Endothelial cell of umbilical vein (primary cell): ENCODE data around the gene C13orf46. TPM values are rescaled to one million over a fixed set of nuclear protein-coding genes. Genes with fewer than 3 reads are reported as not detected.

ENCODE experiments used
- BruUV-seq: library from RNA; stranded (reverse); fragments of 400-500 nt; replicated peaks from 2 replicates; lab custom pipeline; 2021; lab: Mats Ljungman, UMichigan
- CTCF ChIA-PET: fragments of 300-600, 350-600 bp; sonication (Branson Sonifier 250); formaldehyde crosslinking; loops from one replicate; lab custom pipeline; 2021; ENCODE audit warnings: antibody characterized with exemption, inconsistent platforms; lab: Charles Lee
- POLR2A ChIA-PET: fragments of 300-600, 350-600 bp; sonication (Branson Sonifier 250); formaldehyde crosslinking; loops from one replicate; lab custom pipeline; 2021; ENCODE audit warnings: antibody characterized with exemption, inconsistent platforms; lab: Charles Lee
- DNase-seq: peaks from one replicate; pipeline ENCODE4 v3.0.0-alpha.2; 2011; ENCODE audit warnings: low read depth, low spot score
- FAIRE-seq: peaks from 2 replicates; lab custom pipeline; 2011; peaks lifted over from hg19 to GRCh38; lab: Jason Lieb, UNC
- H2AFZ ChIP-seq: 2 replicates; pipeline ENCODE4 v1.6.0; 2012; ENCODE audit warnings: low read depth, low read length, control low read depth, inconsistent platforms
- H3K27ac ChIP-seq: 2 replicates; pipeline ENCODE4 v1.5.1; 2011; ENCODE audit warnings: low read depth, mild to moderate bottlenecking, control low read depth, low read length, moderate library complexity; ENCODE audit not compliant: insufficient read depth
- H3K27me3 ChIP-seq, 2 experiments: 2 replicates each; pipeline versions ENCODE4 v1.6.0 to v1.6.1; 2011; ENCODE audit warnings: low read length in 2 of 2, mixed read lengths in 1 of 2; ENCODE audit not compliant: control insufficient read depth in 2 of 2, insufficient read depth in 2 of 2
- H3K36me3 ChIP-seq, 2 experiments: 2 replicates in 1 of 2; 3 replicates in 1 of 2; pipeline ENCODE4 v1.5.1; 2011; ENCODE audit warnings: low read length in 2 of 2, mild to moderate bottlenecking in 1 of 2, moderate library complexity in 1 of 2; ENCODE audit not compliant: control insufficient read depth in 2 of 2, insufficient read depth in 2 of 2; ENCODE audit errors: extremely low read depth in 1 of 2
- H3K4me1 ChIP-seq: 3 replicates; pipeline ENCODE4 v1.5.1; 2011; ENCODE audit warnings: mild to moderate bottlenecking, low read length; ENCODE audit not compliant: control insufficient read depth, insufficient read depth; ENCODE audit errors: extremely low read depth
- H3K4me2 ChIP-seq: 2 replicates; pipeline ENCODE4 v1.6.1; 2011; ENCODE audit warnings: low read length, control low read depth, mixed read lengths; ENCODE audit not compliant: insufficient read depth
- H3K4me3 ChIP-seq, 3 experiments: fragments of 200-600 bp in 1 of 3; sonication (generic), shearing (Covaris generic) in 1 of 3; replicated peaks in 1 of 3; 2 replicates each; pipeline ENCODE4 v1.5.1; 2011 to 2016; ENCODE audit warnings: control low read depth in 3 of 3, low read length in 3 of 3, mild to moderate bottlenecking in 2 of 3, inconsistent platforms in 1 of 3, low read depth in 1 of 3, moderate library complexity in 1 of 3; ENCODE audit not compliant: insufficient read depth in 1 of 3
- H3K79me2 ChIP-seq: 2 replicates; pipeline ENCODE4 v1.6.0; 2012; ENCODE audit warnings: low read length, inconsistent platforms; ENCODE audit not compliant: control insufficient read depth, insufficient read depth
- H3K9ac ChIP-seq: replicated peaks from 2 replicates; pipeline ENCODE3; 2011; ENCODE audit warnings: low read length, control low read depth; ENCODE audit not compliant: insufficient read depth; ENCODE audit errors: extremely low read depth
- H3K9me1 ChIP-seq: replicated peaks from 3 replicates; pipeline ENCODE4 v1.6.0; 2011; ENCODE audit warnings: mild to moderate bottlenecking, low read length; ENCODE audit not compliant: control insufficient read depth, insufficient read depth; ENCODE audit errors: extremely low read depth
- H3K9me3 ChIP-seq: replicated peaks from 2 replicates; pipeline ENCODE4 v1.5.1; 2012; ENCODE audit warnings: low read length, inconsistent platforms; ENCODE audit not compliant: control insufficient read depth, insufficient read depth
- H4K20me1 ChIP-seq: replicated peaks from 2 replicates; pipeline ENCODE3; 2011; ENCODE audit warnings: mild to moderate bottlenecking, low read length; ENCODE audit not compliant: control insufficient read depth, insufficient read depth; ENCODE audit errors: extremely low read depth
- EZH2 ChIP-seq: IDR thresholded peaks from 2 replicates; pipeline ENCODE4 v1.6.1; 2012; ENCODE audit warnings: borderline replicate concordance, low read depth, mild to moderate bottlenecking, moderate library complexity, low read length, inconsistent platforms; ENCODE audit not compliant: severe bottlenecking
- FOS ChIP-seq: IDR thresholded peaks from 2 replicates; pipeline ENCODE4 v1.6.1; 2011; ENCODE audit warnings: mild to moderate bottlenecking, low read length, moderate library complexity, borderline replicate concordance; ENCODE audit not compliant: insufficient read depth
- GATA2 ChIP-seq: IDR thresholded peaks from 2 replicates; pipeline ENCODE4 v1.7.0; 2011; ENCODE audit warnings: low read depth, mild to moderate bottlenecking, moderate library complexity, mixed read lengths, low read length; ENCODE audit not compliant: insufficient read length, insufficient read depth
- JUN ChIP-seq: IDR thresholded peaks from 2 replicates; pipeline ENCODE4 v1.6.1; 2011; ENCODE audit warnings: borderline replicate concordance, low read depth; ENCODE audit not compliant: insufficient read length, insufficient read depth
- MAX ChIP-seq: IDR thresholded peaks from 2 replicates; pipeline ENCODE4 v1.6.1; 2011; ENCODE audit not compliant: insufficient read depth, insufficient read length
- MYC ChIP-seq: IDR thresholded peaks from one replicate; pipeline ENCODE4 v1.6.1; 2011; ENCODE audit warnings: mild to moderate bottlenecking, low read depth, low read length
- POLR2A ChIP-seq: IDR thresholded peaks from 2 replicates; pipeline ENCODE4 v1.6.1; 2012; ENCODE audit warnings: low read depth, mild to moderate bottlenecking, control low read depth, low read length
- POLR2AphosphoS5 ChIP-seq: IDR thresholded peaks from 2 replicates; pipeline ENCODE4 v1.6.1; 2012; ENCODE audit warnings: low read depth, mild to moderate bottlenecking, control low read depth, low read length, moderate library complexity; ENCODE audit not compliant: insufficient read depth
- dilution Hi-C: fragments of 300-500 bp; cut with MboI; formaldehyde crosslinking; loops from one replicate; pipeline ENCODE4 v1.15.0; 2019; ENCODE audit warnings: low sequenced_read_pairs; ENCODE audit not compliant: extremely low pct_ligation_motif_present
- intact Hi-C: fragments of 100-400 bp; cut with micrococcal nuclease; formaldehyde crosslinking; loops from one replicate; pipeline ENCODE4 v1.10.0; 2022
- polyA plus RNA-seq, 4 experiments: library from polyadenylated mRNA; depleted of rRNA in 3 of 4; stranded (reverse) in 3 of 4; unstranded in 1 of 4; fragments of >200 nt; gene quantifications; 2 replicates each; pipeline versions ENCODE4 v1.2.1 to v1.2.3, GENCODE V29; 2011 to 2012; ENCODE audit warnings: missing spikeins in 1 of 4
- total RNA-seq: library from RNA; stranded (reverse); gene quantifications from 2 replicates; pipeline ENCODE4 v1.2.3, GENCODE V29; 2021
- TF ChIP-seq, protein P1 (sequence below), 2 donors: IDR thresholded peaks; 1 replicate in 1 of 2; 2 replicates in 1 of 2; pipeline ENCODE4 v1.5.1; 2011; ENCODE audit warnings: low read length in 2 of 2, mild to moderate bottlenecking in 2 of 2, moderate library complexity in 2 of 2, control low read depth in 1 of 2, inconsistent platforms in 1 of 2, low read depth in 1 of 2; ENCODE audit not compliant: insufficient read depth in 1 of 2; ENCODE audit errors: extremely low read depth in 1 of 2

Gene C13orf46
- total and polyA plus RNA-seq, 2 donors (not counting 3 experiments of a cell fraction or from before 2014, with no cell fraction given), result 1.3 to 1.7 TPM

GRCh38 chr13:113917096-113917495 lies 56.8 kb downstream of the C13orf46 start:
- no peak overlapping the region for H3K4me3 ChIP-seq
- intact Hi-C loops (no loop called here), dilution Hi-C loops (no loop called here)
- BruUV-seq, result no TSS peak
- H3K4me1 ChIP-seq, result no peaks in the 10 kb centered on the region
- ChIA-PET POLR2A (no interaction called here), CTCF (interaction anchor here (0.6 to 0.9 kb wide), 2 partner anchors 12 to 92 kb away, joined by 3 to 5 read pairs; no protein-coding TSS in a partner anchor)
- no peak overlapping the region for H3K4me2 ChIP-seq
- FAIRE-seq (no peak), DNase-seq (no peak)
- no peak for TF ChIP-seq GATA2
- no peak for TF ChIP-seq EZH2
- no peak for TF ChIP-seq MAX
- TF ChIP-seq POLR2AphosphoS5, result no peak
- no peak for TF ChIP-seq JUN
- no peak for TF ChIP-seq FOS
- no peak for TF ChIP-seq POLR2A
- TF ChIP-seq, protein P1, sequence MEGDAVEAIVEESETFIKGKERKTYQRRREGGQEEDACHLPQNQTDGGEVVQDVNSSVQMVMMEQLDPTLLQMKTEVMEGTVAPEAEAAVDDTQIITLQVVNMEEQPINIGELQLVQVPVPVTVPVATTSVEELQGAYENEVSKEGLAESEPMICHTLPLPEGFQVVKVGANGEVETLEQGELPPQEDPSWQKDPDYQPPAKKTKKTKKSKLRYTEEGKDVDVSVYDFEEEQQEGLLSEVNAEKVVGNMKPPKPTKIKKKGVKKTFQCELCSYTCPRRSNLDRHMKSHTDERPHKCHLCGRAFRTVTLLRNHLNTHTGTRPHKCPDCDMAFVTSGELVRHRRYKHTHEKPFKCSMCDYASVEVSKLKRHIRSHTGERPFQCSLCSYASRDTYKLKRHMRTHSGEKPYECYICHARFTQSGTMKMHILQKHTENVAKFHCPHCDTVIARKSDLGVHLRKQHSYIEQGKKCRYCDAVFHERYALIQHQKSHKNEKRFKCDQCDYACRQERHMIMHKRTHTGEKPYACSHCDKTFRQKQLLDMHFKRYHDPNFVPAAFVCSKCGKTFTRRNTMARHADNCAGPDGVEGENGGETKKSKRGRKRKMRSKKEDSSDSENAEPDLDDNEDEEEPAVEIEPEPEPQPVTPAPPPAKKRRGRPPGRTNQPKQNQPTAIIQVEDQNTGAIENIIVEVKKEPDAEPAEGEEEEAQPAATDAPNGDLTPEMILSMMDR (IDR thresholded peaks at IDR 0.05; ENCODE audit: extremely low read depth in 1 of 2, insufficient read depth in 1 of 2, low read depth in 1 of 2, low read length in 2 of 2), result no peak
- TF ChIP-seq MYC, result no peak
- no peaks in the 10 kb centered on the region for H3K36me3 ChIP-seq
- peaks cover 17 to 24% of the 10 kb centered on the region in 2 experiments for H3K27me3 ChIP-seq
- H3K9me1 ChIP-seq, result no peaks in the 10 kb centered on the region
- H3K79me2 ChIP-seq, result no peaks in the 10 kb centered on the region
- H2AFZ ChIP-seq, result no peak overlapping the region
- no peak overlapping the region for H3K27ac ChIP-seq
- no peaks in the 10 kb centered on the region for H3K9me3 ChIP-seq
- no peaks in the 10 kb centered on the region for H4K20me1 ChIP-seq
- no peak overlapping the region for H3K9ac ChIP-seq
